Effector memory CD4-positive, alpha-beta T cell (primary cell): Measurements from ENCODE around the gene RAB29.

Experiments used
- DNase-seq, 3 donors: peaks; one replicate each; pipeline ENCODE4 v3.0.0-alpha.2; 2020
- H3K27ac ChIP-seq: 2 replicates; pipeline ENCODE4 v1.7.0; 2013; ENCODE audit warnings: mild to moderate bottlenecking, low read length, moderate library complexity; ENCODE audit not compliant: insufficient read depth, poor library complexity, severe bottlenecking
- H3K27me3 ChIP-seq: replicated peaks from 2 replicates; pipeline ENCODE4 v1.7.0; 2013; ENCODE audit warnings: mild to moderate bottlenecking, low read length; ENCODE audit not compliant: insufficient read depth, control insufficient read depth, poor library complexity, severe bottlenecking
- H3K36me3 ChIP-seq: 2 replicates; pipeline ENCODE4 v1.7.0; 2013; ENCODE audit warnings: mild to moderate bottlenecking, low read length, moderate library complexity; ENCODE audit not compliant: control insufficient read depth, insufficient read depth
- H3K4me1 ChIP-seq: 2 replicates; pipeline ENCODE4 v1.7.0; 2013; ENCODE audit warnings: low read length, mild to moderate bottlenecking; ENCODE audit not compliant: control insufficient read depth, insufficient read depth, poor library complexity, severe bottlenecking
- H3K4me3 ChIP-seq: 2 replicates; pipeline ENCODE4 v1.7.0; 2013; ENCODE audit warnings: low read length, low read depth, mild to moderate bottlenecking; ENCODE audit not compliant: insufficient read depth, poor library complexity, severe bottlenecking
- H3K9me3 ChIP-seq: 2 replicates; pipeline ENCODE4 v1.7.0; 2013; ENCODE audit warnings: mild to moderate bottlenecking, low read length, moderate library complexity; ENCODE audit not compliant: control insufficient read depth

RAB29 gene

GRCh38 chr1:205798577-205798976 lies 23.3 kb upstream of the RAB29 start:
- H3K9me3 ChIP-seq = no peaks in the 10 kb centered on the region
- H3K4me1 ChIP-seq = no peaks in the 10 kb centered on the region
- no peak overlapping the region for H3K4me3 ChIP-seq
- DNase-seq = no peak
- H3K27me3 ChIP-seq = no peaks in the 10 kb centered on the region
- H3K36me3 ChIP-seq = peaks cover 65% of the 10 kb centered on the region
- H3K27ac ChIP-seq = no peak overlapping the region

DNA sequence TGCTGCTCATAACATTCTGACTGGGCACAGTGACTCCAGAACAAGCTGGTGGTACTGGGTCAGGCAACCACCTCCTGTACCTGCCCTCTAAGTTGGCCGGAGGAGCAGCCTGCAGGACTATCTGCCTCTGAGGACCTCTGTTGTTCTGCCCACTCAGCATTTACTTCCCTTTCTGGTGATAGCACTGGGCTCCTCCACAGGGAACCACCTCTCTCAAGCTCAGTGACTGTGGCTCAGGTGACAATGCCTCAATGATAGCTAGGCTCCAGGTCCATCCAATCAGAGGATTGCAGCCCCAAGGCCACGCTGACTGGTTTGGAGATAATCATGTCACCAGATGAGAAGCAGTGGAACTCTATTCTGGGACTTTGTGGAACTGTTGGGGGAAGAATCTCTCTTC lies 21.9 kb upstream of the RAB29 start:
- no peak for DNase-seq
- no peaks in the 10 kb centered on the region for H3K9me3 ChIP-seq
- H3K4me1 ChIP-seq = no peaks in the 10 kb centered on the region
- no peak overlapping the region for H3K27ac ChIP-seq
- H3K27me3 ChIP-seq = no peaks in the 10 kb centered on the region
- H3K4me3 ChIP-seq = no peak overlapping the region
- H3K36me3 ChIP-seq = peaks cover 73% of the 10 kb centered on the region

- H3K27me3 ChIP-seq = no peaks in the 10 kb centered on the region
- H3K4me1 ChIP-seq = no peaks in the 10 kb centered on the region
- no peak overlapping the region for H3K27ac ChIP-seq
- DNase-seq = no peak
- H3K36me3 ChIP-seq = peaks cover 56% of the 10 kb centered on the region
- H3K9me3 ChIP-seq = no peaks in the 10 kb centered on the region
- H3K4me3 ChIP-seq = no peak overlapping the region
These were observed 18.9 kb upstream of the RAB29 start for GRCh38 chr1:205794011-205794730.

DNA sequence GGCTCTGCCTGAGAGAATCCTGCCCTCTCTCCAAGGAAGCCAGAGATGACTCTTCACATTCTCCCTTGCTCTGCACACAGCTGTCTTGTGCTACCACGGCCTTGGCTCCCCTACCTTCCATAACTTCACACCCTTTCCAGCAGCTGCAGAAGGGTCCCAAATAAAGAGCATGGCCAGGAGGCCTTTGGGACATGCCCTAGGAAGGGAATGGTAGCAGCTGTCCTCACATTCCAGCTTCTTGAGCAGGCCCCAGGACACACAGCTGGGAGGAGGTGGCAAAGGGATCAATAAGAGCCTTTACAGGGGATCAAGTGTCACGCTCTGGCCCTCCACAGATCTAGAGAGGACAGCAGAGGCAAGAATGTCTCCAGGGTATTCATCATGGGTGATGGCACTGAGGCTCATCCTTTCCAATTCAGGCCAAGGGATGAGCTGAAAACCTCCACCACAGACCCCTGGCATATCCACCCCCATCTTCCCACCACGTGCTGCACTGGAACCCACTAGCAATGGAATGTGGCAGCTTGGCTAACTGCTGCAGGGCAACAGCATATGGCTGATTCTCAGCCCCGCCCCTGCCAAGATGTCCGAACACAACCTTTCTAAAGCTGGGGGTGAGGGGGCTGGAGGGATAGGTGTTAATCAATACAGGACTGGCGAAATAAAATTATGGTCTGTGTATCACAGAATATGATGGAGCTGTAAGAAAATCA lies 17.8 kb upstream of the RAB29 start:
- peaks cover 46% of the 10 kb centered on the region for H3K36me3 ChIP-seq
- no peak overlapping the region for H3K4me3 ChIP-seq
- no peaks in the 10 kb centered on the region for H3K4me1 ChIP-seq
- no peak for DNase-seq
- H3K27ac ChIP-seq = no peak overlapping the region
- no peaks in the 10 kb centered on the region for H3K27me3 ChIP-seq
- H3K9me3 ChIP-seq = no peaks in the 10 kb centered on the region

DNA sequence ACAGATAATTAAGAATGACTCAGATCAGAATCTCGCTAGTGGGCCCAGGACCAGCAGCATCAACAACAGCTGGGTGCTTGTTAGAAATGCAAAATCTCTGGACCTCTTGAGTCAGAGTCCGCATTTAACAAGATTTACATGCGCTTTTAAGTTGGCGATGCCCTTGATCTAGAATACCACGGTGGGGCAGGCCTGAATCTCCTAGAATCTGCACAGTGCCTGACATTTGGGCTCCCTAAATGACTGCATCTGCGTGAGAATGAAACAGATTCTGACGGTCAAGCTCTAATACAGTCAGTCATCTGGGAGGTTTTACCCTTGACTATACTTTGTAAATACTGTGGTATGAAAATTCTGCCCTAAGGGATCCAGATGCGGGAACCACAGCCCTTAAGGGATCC lies 17.2 kb upstream of the RAB29 start:
- H3K9me3 ChIP-seq = no peaks in the 10 kb centered on the region
- no peak overlapping the region for H3K4me3 ChIP-seq
- no peaks in the 10 kb centered on the region for H3K4me1 ChIP-seq
- no peaks in the 10 kb centered on the region for H3K27me3 ChIP-seq
- DNase-seq = no peak
- peaks cover 40% of the 10 kb centered on the region for H3K36me3 ChIP-seq
- H3K27ac ChIP-seq = no peak overlapping the region

DNA sequence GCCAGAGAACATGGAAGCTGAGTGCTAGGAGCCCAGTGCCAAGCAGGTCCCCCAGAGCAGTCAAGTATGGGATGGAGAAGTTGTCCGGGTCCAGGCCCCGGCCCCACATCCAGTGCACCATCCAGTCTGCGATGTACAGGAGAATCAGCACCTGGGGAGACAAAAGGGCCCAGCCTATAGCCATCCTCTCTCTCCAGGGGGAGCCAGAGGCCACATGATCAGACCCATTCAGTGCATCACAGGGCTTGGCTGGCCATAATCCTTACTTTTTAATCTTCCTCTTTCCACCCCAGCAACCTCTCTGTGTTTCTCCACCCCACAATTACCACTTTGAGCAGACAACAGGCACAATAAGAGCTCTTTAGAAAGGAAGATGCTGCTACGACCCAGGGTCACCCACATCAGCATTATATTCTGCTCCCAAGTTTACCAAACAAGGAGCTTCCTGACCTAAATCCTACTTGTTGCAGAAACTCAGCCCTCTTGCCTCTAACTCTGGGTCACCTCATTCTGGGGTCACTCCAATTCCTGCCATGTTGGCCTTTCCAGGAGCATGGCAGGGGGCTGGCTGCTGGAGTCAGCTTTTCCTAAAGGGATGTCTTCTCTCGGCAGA lies 16.4 kb upstream of the RAB29 start:
- Histone ChIP-seq H3K9me3 (no peaks in the 10 kb centered on the region), H3K36me3 (peaks cover 34% of the 10 kb centered on the region), H3K27me3 (no peaks in the 10 kb centered on the region), H3K27ac (no peak overlapping the region), H3K4me3 (no peak overlapping the region), H3K4me1 (no peaks in the 10 kb centered on the region)
- peak; percentile 22 to 44 (median 34) for DNase-seq

DNA sequence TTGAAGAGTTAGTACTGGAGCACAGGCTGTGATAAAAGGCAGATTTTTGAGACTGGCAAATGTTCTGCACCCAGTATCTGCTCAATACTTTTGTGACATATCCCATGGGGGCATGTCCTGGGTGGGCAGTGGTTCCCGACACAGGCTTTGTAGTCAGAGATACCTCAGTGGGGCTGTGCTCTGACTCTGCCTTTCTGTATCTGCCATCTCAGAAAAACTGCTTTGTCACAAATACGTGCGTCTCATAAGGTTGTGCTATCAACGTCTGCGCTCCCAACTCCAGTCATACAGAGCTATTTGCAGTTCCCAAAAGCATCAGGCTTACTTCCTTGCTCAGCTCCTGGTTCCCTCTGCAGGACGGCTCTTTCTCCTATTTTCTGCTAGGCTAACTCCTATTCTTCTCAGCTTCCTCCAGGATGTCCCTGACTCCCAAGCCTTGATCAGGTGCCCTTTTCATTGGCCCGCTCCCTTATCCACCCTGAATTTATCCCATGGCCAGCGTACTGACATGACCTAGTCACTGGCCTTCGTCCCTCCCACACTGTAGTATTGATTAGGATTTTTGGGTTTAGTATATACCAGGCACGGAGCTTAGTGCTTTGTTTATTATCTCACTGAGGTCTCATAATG lies 12.1 kb upstream of the RAB29 start:
- no peak overlapping the region for H3K4me3 ChIP-seq
- peaks cover 6% of the 10 kb centered on the region for H3K4me1 ChIP-seq
- no peaks in the 10 kb centered on the region for H3K9me3 ChIP-seq
- DNase-seq = no peak
- no peaks in the 10 kb centered on the region for H3K27me3 ChIP-seq
- H3K27ac ChIP-seq = no peak overlapping the region
- peaks cover 3% of the 10 kb centered on the region for H3K36me3 ChIP-seq

- peaks cover 3% of the 10 kb centered on the region for H3K36me3 ChIP-seq
- no peaks in the 10 kb centered on the region for H3K27me3 ChIP-seq
- no peak overlapping the region for H3K4me3 ChIP-seq
- H3K4me1 ChIP-seq = peaks cover 6% of the 10 kb centered on the region
- H3K27ac ChIP-seq = no peak overlapping the region
- H3K9me3 ChIP-seq = no peaks in the 10 kb centered on the region
- DNase-seq = no peak
These were observed 11.3 kb upstream of the RAB29 start for GRCh38 chr1:205786601-205787000.

- no peak for DNase-seq
- Histone ChIP-seq H3K4me1 (peaks cover 6% of the 10 kb centered on the region), H3K36me3 (peaks cover 1% of the 10 kb centered on the region), H3K27me3 (no peaks in the 10 kb centered on the region), H3K27ac (no peak overlapping the region), H3K4me3 (no peak overlapping the region), H3K9me3 (no peaks in the 10 kb centered on the region)
These were observed 10.2 kb upstream of the RAB29 start for GRCh38 chr1:205785446-205785845.

- Histone ChIP-seq H3K9me3 (no peaks in the 10 kb centered on the region), H3K4me1 (peaks cover 6% of the 10 kb centered on the region), H3K4me3 (no peak overlapping the region), H3K27ac (no peak overlapping the region), H3K36me3 (no peaks in the 10 kb centered on the region), H3K27me3 (no peaks in the 10 kb centered on the region)
- no peak for DNase-seq
These were observed 8.6 kb upstream of the RAB29 start for GRCh38 chr1:205783904-205784303.
